Esophagus muscularis mucosa (tissue), 4 donors: ENCODE results near the gene BBS9.

Source experiments
- CTCF ChIP-seq, 3 experiments: fragments of 200-600 bp in 2 of 3; fragments of 450-650 bp in 1 of 3; sonication (generic) in 2 of 3; IDR thresholded peaks; one replicate each; pipeline ENCODE4 v1.5.1; 2017 to 2019; ENCODE audit warnings: antibody characterized with exemption in 3 of 3, mild to moderate bottlenecking in 2 of 3, moderate library complexity in 1 of 3
- EP300 ChIP-seq: sonication (generic); formaldehyde crosslinking; IDR thresholded peaks from one replicate; pipeline ENCODE4 v1.6.1; 2017; ENCODE audit warnings: antibody characterized with exemption
- POLR2A ChIP-seq: fragments of 450-650 bp; IDR thresholded peaks from one replicate; pipeline ENCODE4 v1.6.1; 2017; ENCODE audit warnings: antibody characterized with exemption, moderate library complexity, mild to moderate bottlenecking, low read depth
- POLR2AphosphoS5 ChIP-seq, 2 donors: sonication (generic); formaldehyde crosslinking; IDR thresholded peaks; one replicate each; pipeline ENCODE4 v1.6.1; 2017; ENCODE audit warnings: antibody characterized with exemption in 2 of 2

- TF ChIP-seq CTCF (IDR thresholded peaks at IDR 0.05) (no peak), POLR2A (no peak), POLR2AphosphoS5 (IDR thresholded peaks at IDR 0.05) (no peak), EP300 (no peak)
Observed at GRCh38 chr7:33626869-33627268, 497.5 kb downstream of the BBS9 start.
